Endometrial microvascular endothelial cells (primary cell): ENCODE data around the gene AKAP7. TPM values are rescaled to one million over a fixed set of nuclear protein-coding genes. Genes with fewer than 3 reads are reported as not detected.
"Not testable (repeated sequence)": the region's sequence is repeated elsewhere in the genome, so short reads cannot be mapped to it uniquely, and the experiment has no call there.

Source experiments
- in situ Hi-C: cut with HindIII; loops from 2 replicates; pipeline ENCODE4 v1.10.0; 2017; ENCODE audit warnings: low sequenced_read_pairs, low pct_unique_long_range_greater_than_20kb; ENCODE audit errors: inconsistent ontology term
- total RNA-seq: library from RNA; depleted of rRNA; stranded (reverse); fragments of >200 nt; gene quantifications from one replicate; pipeline ENCODE4 v1.2.3, GENCODE V29; 2015; ENCODE audit errors: inconsistent ontology term

AKAP7 gene
- total RNA-seq, 1 donor from 2014 or later = 4.0 TPM

GRCh38 chr6:131225959-131226358 lies 90.7 kb downstream of the AKAP7 start:
- in situ Hi-C loops = no loop called here

GRCh38 chr6:131226459-131227157 lies 91.3 kb downstream of the AKAP7 start:
- in situ Hi-C loops = no loop called here

DNA sequence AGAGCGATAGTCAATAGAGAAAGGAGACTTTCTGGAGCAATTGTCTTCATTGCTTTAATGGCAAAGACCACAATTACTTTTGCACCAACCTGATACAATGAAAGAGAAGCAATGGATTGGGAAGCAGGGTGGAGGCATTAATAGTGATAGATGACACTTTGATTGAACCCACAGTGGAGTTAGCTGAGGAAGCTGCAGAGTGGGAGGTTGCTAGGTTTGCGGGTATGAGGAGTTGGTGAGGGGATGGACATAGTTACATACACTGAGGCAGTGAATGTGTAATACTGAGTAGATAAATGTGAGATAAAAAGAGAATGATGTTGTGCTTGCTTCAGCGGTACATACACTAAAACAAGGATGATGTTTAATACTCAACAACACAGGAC lies 91.9 kb downstream of the AKAP7 start:
- in situ Hi-C loops = no loop called here

GRCh38 chr6:131231103-131231502 lies 95.8 kb downstream of the AKAP7 start:
- in situ Hi-C loops = no loop called here

GRCh38 chr6:131231891-131232290 lies 96.6 kb downstream of the AKAP7 start:
- in situ Hi-C loops = no loop called here

- in situ Hi-C loops = no loop called here
These were observed 109.7 kb downstream of the AKAP7 start for GRCh38 chr6:131244942-131245341.

DNA sequence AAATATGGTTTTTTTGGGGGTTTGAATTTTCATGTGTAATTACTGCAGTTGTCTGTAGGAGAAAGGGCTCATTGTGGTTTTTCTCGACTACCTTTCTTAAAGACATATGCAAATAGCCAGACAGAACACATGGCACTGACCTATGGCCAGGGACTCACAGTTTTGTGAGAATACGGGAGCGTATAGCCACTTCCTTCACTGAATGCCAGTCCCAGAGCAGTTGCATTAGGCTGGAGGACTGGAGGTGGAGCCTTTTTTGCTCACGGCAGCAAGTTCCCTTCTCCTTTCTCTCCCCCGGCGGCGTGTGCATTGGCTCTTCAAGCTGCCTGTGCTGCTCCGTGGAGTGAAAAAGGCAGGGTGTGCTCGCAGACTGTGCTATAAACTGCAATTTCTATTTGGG lies 114.9 kb downstream of the AKAP7 start:
- in situ Hi-C loops = no loop called here

GRCh38 chr6:131250936-131251335 lies 115.7 kb downstream of the AKAP7 start:
- in situ Hi-C loops = no loop called here

GRCh38 chr6:131251590-131252199 lies 116.4 kb downstream of the AKAP7 start:
- in situ Hi-C loops = no loop called here

DNA sequence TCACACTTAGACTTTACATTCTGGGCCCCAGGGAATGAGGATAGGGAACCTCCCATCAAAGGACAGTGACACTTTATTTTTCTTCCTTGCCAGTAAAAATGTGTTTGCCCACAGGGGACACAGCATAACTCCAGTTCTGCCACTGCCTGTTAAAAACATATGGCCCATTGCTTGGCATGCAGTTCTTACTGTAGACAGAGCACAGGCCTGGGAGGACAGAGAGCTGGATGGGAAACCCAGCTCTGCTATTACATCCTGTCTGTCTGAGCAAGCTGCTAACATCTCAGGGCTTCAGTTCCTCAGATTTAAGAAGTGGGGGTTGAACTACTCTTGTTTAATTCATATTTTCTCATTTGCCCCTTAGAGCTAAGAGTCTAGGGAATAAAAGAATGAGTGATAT lies 120.2 kb downstream of the AKAP7 start:
- in situ Hi-C loops = no loop called here

GRCh38 chr6:131255911-131256310 lies 120.6 kb downstream of the AKAP7 start:
- in situ Hi-C loops = no loop called here

GRCh38 chr6:131257104-131257503 lies 121.8 kb downstream of the AKAP7 start:
- in situ Hi-C loops = no loop called here

DNA sequence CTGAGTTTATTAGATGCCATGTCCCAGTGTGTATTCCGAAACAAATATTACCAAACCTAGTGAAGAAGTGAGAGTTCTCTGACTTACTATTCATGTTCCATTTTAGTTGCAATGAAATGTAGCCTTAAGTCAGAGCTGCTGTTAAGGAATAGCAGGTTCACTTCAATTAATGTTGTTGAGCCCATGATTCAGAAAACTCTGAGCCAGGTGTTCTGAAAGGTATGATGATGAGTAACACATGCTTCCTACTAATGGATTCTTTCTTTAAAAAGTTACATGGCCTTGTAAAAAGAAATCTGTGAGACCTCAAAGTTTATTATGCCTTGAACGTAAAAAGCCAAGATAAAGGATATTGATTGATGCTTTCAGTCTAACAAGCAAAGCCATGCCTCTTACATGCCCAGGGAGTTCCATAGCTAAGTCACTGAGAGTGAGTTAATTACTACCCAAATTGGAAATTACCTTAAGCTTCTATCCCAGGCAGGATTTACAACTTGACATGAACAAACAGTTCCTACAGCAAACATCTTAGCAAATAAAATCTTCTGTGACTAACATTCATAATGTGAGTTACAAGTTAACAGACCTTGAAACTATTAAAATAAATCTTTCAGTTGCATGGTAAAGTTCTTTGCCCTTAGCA lies 122.9 kb downstream of the AKAP7 start:
- in situ Hi-C loops = no loop called here

GRCh38 chr6:131258816-131259476 lies 123.7 kb downstream of the AKAP7 start:
- in situ Hi-C loops = no loop called here

GRCh38 chr6:131260960-131261359 lies 125.7 kb downstream of the AKAP7 start:
- in situ Hi-C loops = not testable (repeated sequence)

DNA sequence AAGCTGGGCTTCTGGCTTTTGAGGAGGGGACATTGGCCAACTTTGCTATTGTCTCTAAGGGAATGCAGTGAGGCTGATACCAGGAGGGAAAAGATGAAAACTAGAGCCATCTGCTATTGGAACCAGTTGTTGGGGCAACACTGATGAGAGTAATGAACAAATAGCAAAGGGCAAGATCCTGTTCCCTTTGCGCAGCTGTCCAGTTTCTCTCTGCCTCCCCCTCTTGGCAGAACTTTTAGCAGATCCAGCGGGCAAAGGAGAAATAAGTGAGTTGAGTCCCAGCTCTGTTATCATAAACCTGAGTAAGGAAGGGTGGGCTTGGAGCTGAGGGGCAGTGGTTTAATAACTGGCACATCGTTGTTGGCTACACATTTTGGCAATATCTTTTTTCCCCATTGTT lies 126.8 kb downstream of the AKAP7 start:
- in situ Hi-C loops = no loop called here

- in situ Hi-C loops = no loop called here
These were observed 130.7 kb downstream of the AKAP7 start for GRCh38 chr6:131265939-131266338.

DNA sequence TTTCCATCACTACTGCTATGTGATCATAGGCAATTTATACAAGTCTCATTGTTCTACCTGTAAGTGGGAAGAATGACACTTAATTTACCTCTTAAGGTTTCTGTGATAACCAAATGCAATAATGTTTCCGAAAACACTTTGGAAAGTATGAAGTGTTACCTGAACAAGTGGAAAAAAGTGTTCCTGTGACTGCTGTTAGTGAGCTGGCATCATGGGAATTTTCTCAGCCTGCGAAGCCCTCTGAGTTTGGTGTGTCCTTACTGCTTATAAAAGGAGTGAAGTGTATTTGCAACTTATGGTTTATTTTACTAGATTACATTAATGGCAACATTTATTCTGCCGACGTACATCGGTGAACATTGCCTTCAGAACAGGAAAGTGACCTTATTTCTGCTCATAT lies 133.0 kb downstream of the AKAP7 start:
- in situ Hi-C loops = no loop called here

GRCh38 chr6:131269565-131270391 lies 134.5 kb downstream of the AKAP7 start:
- in situ Hi-C loops = no loop called here
